Activated naive CD8-positive, alpha-beta T cell (primary cell): Measurements from ENCODE around the gene HOXB6.

Experiments
- H3K27ac Mint-ChIP-seq: one replicate; pipeline ENCODE4 v1.8.0; 2021; ENCODE audit warnings: mixed read lengths
- H3K27me3 Mint-ChIP-seq: one replicate; pipeline ENCODE4 v1.8.0; 2021; ENCODE audit warnings: mixed read lengths
- H3K36me3 Mint-ChIP-seq: one replicate; pipeline ENCODE4 v1.8.0; 2021; ENCODE audit warnings: mixed read lengths
- H3K4me1 Mint-ChIP-seq: one replicate; pipeline ENCODE4 v1.8.0; 2021; ENCODE audit warnings: low read depth, mixed read lengths
- H3K4me3 Mint-ChIP-seq: one replicate; pipeline ENCODE4 v1.8.0; 2021; ENCODE audit warnings: mild to moderate bottlenecking, mixed read lengths
- H3K9me3 Mint-ChIP-seq: one replicate; pipeline ENCODE4 v1.8.0; 2021; ENCODE audit warnings: low read depth, mixed read lengths

HOXB6 gene

GRCh38 chr17:48559122-48559839, 45.5 kb downstream of the HOXB6 start:
- Mint-ChIP-seq H3K27me3 (peaks cover 14% of the 10 kb centered on the region), H3K27ac (no peak overlapping the region), H3K4me3 (no peak overlapping the region), H3K4me1 (peaks cover 12% of the 10 kb centered on the region), H3K9me3 (no peaks in the 10 kb centered on the region), H3K36me3 (no peaks in the 10 kb centered on the region)

GRCh38 chr17:48558831-48559121, 46.0 kb downstream of the HOXB6 start:
- Mint-ChIP-seq H3K4me1 (peaks cover 11% of the 10 kb centered on the region), H3K27ac (no peak overlapping the region), H3K9me3 (no peaks in the 10 kb centered on the region), H3K4me3 (no peak overlapping the region), H3K36me3 (no peaks in the 10 kb centered on the region), H3K27me3 (peaks cover 13% of the 10 kb centered on the region)

- Mint-ChIP-seq H3K36me3 (no peaks in the 10 kb centered on the region), H3K27me3 (peaks cover 11% of the 10 kb centered on the region), H3K27ac (no peak overlapping the region), H3K9me3 (no peaks in the 10 kb centered on the region), H3K4me1 (peaks cover 10% of the 10 kb centered on the region), H3K4me3 (no peak overlapping the region)
Observed at GRCh38 chr17:48558057-48558830, 46.5 kb downstream of the HOXB6 start.

- Mint-ChIP-seq H3K4me3 (no peak overlapping the region), H3K27me3 (peaks cover 6% of the 10 kb centered on the region), H3K4me1 (peaks cover 10% of the 10 kb centered on the region), H3K36me3 (no peaks in the 10 kb centered on the region), H3K9me3 (no peaks in the 10 kb centered on the region), H3K27ac (no peak overlapping the region)
Observed at GRCh38 chr17:48556576-48557401, 48.0 kb downstream of the HOXB6 start.

GRCh38 chr17:48556229-48556575, 48.6 kb downstream of the HOXB6 start:
- H3K27me3 Mint-ChIP-seq: peaks cover 6% of the 10 kb centered on the region
- no peaks in the 10 kb centered on the region for H3K36me3 Mint-ChIP-seq
- H3K4me1 Mint-ChIP-seq: peaks cover 8% of the 10 kb centered on the region
- H3K9me3 Mint-ChIP-seq: no peaks in the 10 kb centered on the region
- no peak overlapping the region for H3K27ac Mint-ChIP-seq
- peak overlapping the region; percentile 71 for H3K4me3 Mint-ChIP-seq

GRCh38 chr17:48555258-48556228, 49.2 kb downstream of the HOXB6 start:
- H3K4me1 Mint-ChIP-seq: peaks cover 8% of the 10 kb centered on the region
- no peak overlapping the region for H3K27ac Mint-ChIP-seq
- no peaks in the 10 kb centered on the region for H3K36me3 Mint-ChIP-seq
- H3K9me3 Mint-ChIP-seq: no peaks in the 10 kb centered on the region
- peaks cover 6% of the 10 kb centered on the region for H3K27me3 Mint-ChIP-seq
- H3K4me3 Mint-ChIP-seq: peak overlapping the region; percentile 95

- Mint-ChIP-seq H3K27me3 (peaks cover 6% of the 10 kb centered on the region), H3K27ac (no peak overlapping the region), H3K4me3 (peak overlapping the region; percentile 95), H3K36me3 (no peaks in the 10 kb centered on the region), H3K9me3 (no peaks in the 10 kb centered on the region), H3K4me1 (peaks cover 8% of the 10 kb centered on the region)
Observed at GRCh38 chr17:48554412-48555257, 50.2 kb downstream of the HOXB6 start.

- no peaks in the 10 kb centered on the region for H3K9me3 Mint-ChIP-seq
- H3K4me3 Mint-ChIP-seq: no peak overlapping the region
- peaks cover 6% of the 10 kb centered on the region for H3K27me3 Mint-ChIP-seq
- H3K27ac Mint-ChIP-seq: no peak overlapping the region
- peaks cover 8% of the 10 kb centered on the region for H3K4me1 Mint-ChIP-seq
- no peaks in the 10 kb centered on the region for H3K36me3 Mint-ChIP-seq
Observed at GRCh38 chr17:48553826-48554225, 51.0 kb downstream of the HOXB6 start.

GRCh38 chr17:48553190-48553547, 51.6 kb downstream of the HOXB6 start:
- Mint-ChIP-seq H3K27ac (no peak overlapping the region), H3K9me3 (no peaks in the 10 kb centered on the region), H3K4me1 (peaks cover 13% of the 10 kb centered on the region), H3K27me3 (peaks cover 3% of the 10 kb centered on the region), H3K4me3 (no peak overlapping the region), H3K36me3 (no peaks in the 10 kb centered on the region)

- Mint-ChIP-seq H3K4me1 (peaks cover 18% of the 10 kb centered on the region), H3K36me3 (no peaks in the 10 kb centered on the region), H3K27ac (no peak overlapping the region), H3K27me3 (peaks cover 3% of the 10 kb centered on the region), H3K4me3 (no peak overlapping the region), H3K9me3 (no peaks in the 10 kb centered on the region)
Observed at GRCh38 chr17:48552466-48553189, 52.2 kb downstream of the HOXB6 start.

GRCh38 chr17:48551596-48552465, 53.0 kb downstream of the HOXB6 start:
- Mint-ChIP-seq H3K27me3 (peaks cover 3% of the 10 kb centered on the region), H3K4me1 (peaks cover 20% of the 10 kb centered on the region), H3K9me3 (no peaks in the 10 kb centered on the region), H3K36me3 (no peaks in the 10 kb centered on the region), H3K27ac (no peak overlapping the region), H3K4me3 (no peak overlapping the region)

GRCh38 chr17:48551214-48551555, 53.6 kb downstream of the HOXB6 start:
- peaks cover 2% of the 10 kb centered on the region for H3K27me3 Mint-ChIP-seq
- H3K4me1 Mint-ChIP-seq: peaks cover 23% of the 10 kb centered on the region
- H3K27ac Mint-ChIP-seq: no peak overlapping the region
- no peaks in the 10 kb centered on the region for H3K36me3 Mint-ChIP-seq
- H3K4me3 Mint-ChIP-seq: no peak overlapping the region
- H3K9me3 Mint-ChIP-seq: no peaks in the 10 kb centered on the region
